ENCODE measurements around the gene SRRM4. TPM values are rescaled to one million over a fixed set of nuclear protein-coding genes. Genes with fewer than 3 reads are reported as not detected.
A peak's percentile ranks its signal among the peaks of the same experiment; 100 is the strongest.
"Not testable (repeated sequence)": the region's sequence is repeated elsewhere in the genome, so short reads cannot be mapped to it uniquely, and the experiment has no call there.

The SRRM4 gene
- total RNA-seq, 1 experiment from 2014 or later: not detected

DNA sequence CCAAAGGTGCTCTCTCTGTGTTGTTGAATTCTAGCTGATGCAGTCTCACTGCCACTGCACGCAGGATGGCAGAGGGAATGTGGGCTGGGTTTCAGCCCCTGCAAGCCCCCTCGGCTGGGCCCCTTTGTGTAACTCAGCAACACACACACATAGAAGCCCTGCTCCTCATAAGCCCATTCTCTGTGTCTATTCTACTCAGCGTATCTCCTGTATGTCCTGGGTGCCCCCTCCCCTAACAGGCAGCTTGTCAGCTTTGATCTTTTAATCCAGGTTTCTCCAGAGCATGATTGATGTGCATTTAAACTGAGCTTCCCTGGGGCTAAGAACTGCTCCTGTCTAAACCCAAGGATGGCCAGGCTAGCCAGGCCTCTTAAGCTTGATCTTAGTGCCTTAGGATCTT is 43.0 kb downstream of the SRRM4 start:
- no peaks in the 10 kb centered on the region for H3K36me3 Mint-ChIP-seq (ENCODE audit: insufficient read depth, unreplicated experiment)
- CTCF ChIA-PET: no interaction called here
- no peak overlapping the region for H3K4me3 Mint-ChIP-seq (ENCODE audit: unreplicated experiment)
- no peak overlapping the region for H3K27ac Mint-ChIP-seq (ENCODE audit: low read depth, unreplicated experiment)
- POLR2A ChIA-PET: no interaction called here
- no peak for DNase-seq (ENCODE audit: unreplicated experiment)
- H3K4me1 Mint-ChIP-seq (ENCODE audit: insufficient read depth, unreplicated experiment): no peaks in the 10 kb centered on the region
- no TSS peak for BruUV-seq (replicated peaks)
- TF ChIP-seq, protein P1, sequence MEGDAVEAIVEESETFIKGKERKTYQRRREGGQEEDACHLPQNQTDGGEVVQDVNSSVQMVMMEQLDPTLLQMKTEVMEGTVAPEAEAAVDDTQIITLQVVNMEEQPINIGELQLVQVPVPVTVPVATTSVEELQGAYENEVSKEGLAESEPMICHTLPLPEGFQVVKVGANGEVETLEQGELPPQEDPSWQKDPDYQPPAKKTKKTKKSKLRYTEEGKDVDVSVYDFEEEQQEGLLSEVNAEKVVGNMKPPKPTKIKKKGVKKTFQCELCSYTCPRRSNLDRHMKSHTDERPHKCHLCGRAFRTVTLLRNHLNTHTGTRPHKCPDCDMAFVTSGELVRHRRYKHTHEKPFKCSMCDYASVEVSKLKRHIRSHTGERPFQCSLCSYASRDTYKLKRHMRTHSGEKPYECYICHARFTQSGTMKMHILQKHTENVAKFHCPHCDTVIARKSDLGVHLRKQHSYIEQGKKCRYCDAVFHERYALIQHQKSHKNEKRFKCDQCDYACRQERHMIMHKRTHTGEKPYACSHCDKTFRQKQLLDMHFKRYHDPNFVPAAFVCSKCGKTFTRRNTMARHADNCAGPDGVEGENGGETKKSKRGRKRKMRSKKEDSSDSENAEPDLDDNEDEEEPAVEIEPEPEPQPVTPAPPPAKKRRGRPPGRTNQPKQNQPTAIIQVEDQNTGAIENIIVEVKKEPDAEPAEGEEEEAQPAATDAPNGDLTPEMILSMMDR (IDR thresholded peaks at IDR 0.05; ENCODE audit: unreplicated experiment): no peak
- H3K27me3 Mint-ChIP-seq (ENCODE audit: insufficient read depth, unreplicated experiment): no peaks in the 10 kb centered on the region
- peaks cover 51% of the 10 kb centered on the region for H3K9me3 Mint-ChIP-seq (ENCODE audit: unreplicated experiment)
- intact Hi-C loops (cut with micrococcal nuclease): no loop called here

DNA sequence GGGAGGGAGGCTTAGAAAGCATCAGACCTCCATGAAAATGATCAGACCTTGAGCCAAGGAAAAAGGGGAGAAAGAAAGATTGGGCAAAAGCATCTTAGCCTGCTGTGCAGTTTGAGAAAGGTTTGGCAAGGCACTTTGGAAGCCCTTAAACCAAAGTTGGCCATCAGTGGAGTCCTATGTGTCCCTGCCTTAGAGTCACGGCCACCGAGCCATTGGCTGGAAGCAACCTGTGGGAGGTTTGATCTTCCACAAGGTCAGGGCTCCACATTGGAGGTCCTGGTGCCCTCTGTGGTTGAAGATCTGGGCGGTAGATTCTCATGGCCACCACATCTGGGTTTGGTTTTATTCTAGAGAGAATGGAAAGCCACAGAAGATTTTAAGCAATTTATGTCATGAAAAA is 44.4 kb downstream of the SRRM4 start:
- Mint-ChIP-seq H3K27ac (ENCODE audit: low read depth, unreplicated experiment) (no peak overlapping the region), H3K4me1 (ENCODE audit: insufficient read depth, unreplicated experiment) (no peaks in the 10 kb centered on the region), H3K4me3 (ENCODE audit: unreplicated experiment) (no peak overlapping the region), H3K27me3 (ENCODE audit: insufficient read depth, unreplicated experiment) (no peaks in the 10 kb centered on the region), H3K9me3 (ENCODE audit: unreplicated experiment) (peaks cover 51% of the 10 kb centered on the region), H3K36me3 (ENCODE audit: insufficient read depth, unreplicated experiment) (no peaks in the 10 kb centered on the region)
- TF ChIP-seq, protein P1 (IDR thresholded peaks at IDR 0.05; ENCODE audit: unreplicated experiment): no peak
- DNase-seq (ENCODE audit: unreplicated experiment): no peak
- ChIA-PET CTCF (no interaction called here), POLR2A (no interaction called here)
- intact Hi-C loops (cut with micrococcal nuclease): no loop called here
- BruUV-seq (replicated peaks): no TSS peak

DNA sequence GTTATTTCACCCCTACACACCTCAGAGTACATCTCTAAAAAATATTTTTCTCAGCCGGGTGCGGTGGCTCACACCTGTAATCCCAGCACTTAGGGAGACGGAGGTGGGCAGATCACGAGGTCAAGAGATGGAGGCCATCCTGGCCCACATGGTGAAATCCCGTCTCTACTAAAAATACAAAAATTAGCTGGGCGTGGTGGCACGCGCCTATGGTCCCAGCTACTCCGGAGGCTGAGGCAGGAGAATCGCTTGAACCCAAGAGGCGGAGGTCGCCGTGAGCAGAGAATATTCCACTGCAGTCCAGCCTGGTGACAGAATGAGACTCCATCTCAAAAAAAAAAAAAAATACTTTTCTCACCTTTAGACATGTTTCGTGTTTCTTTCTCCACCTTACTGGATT is 52.0 kb downstream of the SRRM4 start:
- H3K27ac Mint-ChIP-seq (ENCODE audit: low read depth, unreplicated experiment); DNase-seq (ENCODE audit: unreplicated experiment); H3K27me3 Mint-ChIP-seq (ENCODE audit: insufficient read depth, unreplicated experiment); H3K4me3 Mint-ChIP-seq (ENCODE audit: unreplicated experiment); BruUV-seq (replicated peaks); H3K4me1 Mint-ChIP-seq (ENCODE audit: insufficient read depth, unreplicated experiment); H3K36me3 Mint-ChIP-seq (ENCODE audit: insufficient read depth, unreplicated experiment); POLR2A ChIA-PET; intact Hi-C loops (cut with micrococcal nuclease): not testable (repeated sequence)
- CTCF ChIA-PET: interaction anchor here (0.9 kb wide), 1 partner anchor 15 kb away, joined by 3 read pairs; no protein-coding TSS in a partner anchor
- H3K9me3 Mint-ChIP-seq (ENCODE audit: unreplicated experiment): peaks cover 57% of the 10 kb centered on the region

DNA sequence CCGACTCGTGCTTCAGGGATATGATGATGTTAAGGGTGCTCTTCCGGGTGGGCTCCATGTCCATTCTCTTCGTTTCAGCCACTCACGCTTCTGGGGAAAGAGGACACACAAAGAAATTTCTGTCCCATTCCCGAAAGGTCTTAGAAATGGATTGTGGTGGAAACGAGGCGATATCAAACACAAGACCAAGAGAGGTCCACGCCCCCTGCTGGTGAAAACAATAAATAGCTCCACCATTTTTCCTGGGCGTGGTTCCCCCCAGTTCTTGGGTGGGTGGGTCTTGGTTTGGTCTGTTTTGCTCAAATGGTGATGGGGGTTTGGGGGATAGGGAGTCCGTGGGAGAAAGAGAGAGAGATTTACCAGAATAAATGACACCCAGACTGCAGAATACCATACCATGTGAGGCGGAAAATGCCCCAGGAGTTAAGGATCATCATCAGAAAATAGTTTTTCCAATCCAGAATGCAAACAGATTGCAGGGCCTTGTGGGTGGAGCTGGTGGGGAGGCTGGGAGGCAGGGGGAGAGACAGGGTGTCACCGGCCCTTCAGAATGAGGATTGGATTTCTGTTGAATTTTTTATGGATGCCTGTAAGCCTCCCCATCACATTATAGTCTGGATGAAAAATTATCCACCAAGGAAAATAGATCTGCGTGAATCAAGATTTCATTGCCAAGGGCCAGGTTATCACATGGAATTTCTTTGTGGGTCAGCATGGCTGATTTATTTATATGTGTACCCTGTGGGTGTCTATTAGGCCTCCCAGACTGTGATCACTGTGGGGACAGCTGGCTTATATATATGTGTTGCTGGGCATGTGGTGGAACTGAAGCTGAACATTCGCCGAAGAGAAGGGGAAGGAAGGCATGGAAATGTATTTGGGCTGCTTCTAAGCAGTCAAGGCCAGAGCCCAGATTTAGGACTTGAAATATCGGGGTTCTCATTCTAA is 55.8 kb downstream of the SRRM4 start:
- POLR2A ChIA-PET: no interaction called here
- DNase-seq (ENCODE audit: unreplicated experiment): no peak
- CTCF ChIA-PET: interaction anchor here (0.6 to 0.7 kb wide), 3 partner anchors 47 to 591 kb away, joined by 3 read pairs; no protein-coding TSS in a partner anchor

More for the DNA sequence above, 55.8 kb downstream of the SRRM4 start:
- no peaks in the 10 kb centered on the region for H3K27me3 Mint-ChIP-seq (ENCODE audit: insufficient read depth, unreplicated experiment)
- TF ChIP-seq, protein P1 (IDR thresholded peaks at IDR 0.05; ENCODE audit: unreplicated experiment): peak; percentile 18
- BruUV-seq (replicated peaks): no TSS peak
- peaks cover 33% of the 10 kb centered on the region for H3K9me3 Mint-ChIP-seq (ENCODE audit: unreplicated experiment)
- no peaks in the 10 kb centered on the region for H3K4me1 Mint-ChIP-seq (ENCODE audit: insufficient read depth, unreplicated experiment)
- H3K27ac Mint-ChIP-seq (ENCODE audit: low read depth, unreplicated experiment): no peak overlapping the region
- intact Hi-C loops (cut with micrococcal nuclease): no loop called here
- no peaks in the 10 kb centered on the region for H3K36me3 Mint-ChIP-seq (ENCODE audit: insufficient read depth, unreplicated experiment)
- no peak overlapping the region for H3K4me3 Mint-ChIP-seq (ENCODE audit: unreplicated experiment)
